GM10847 (cell line): ENCODE measurements around the gene ITGB7.

Source experiments
- POLR2A ChIP-seq: IDR thresholded peaks from 2 replicates; pipeline ENCODE4 v1.6.1; 2011; ENCODE audit not compliant: insufficient read length; ENCODE audit errors: extremely low read depth

ITGB7 gene

GRCh38 chr12:53195516-53196420 is 11.3 kb downstream of the ITGB7 start:
- TF ChIP-seq POLR2A: no peak

GRCh38 chr12:53194973-53195372 is 12.1 kb downstream of the ITGB7 start:
- no peak for TF ChIP-seq POLR2A

- TF ChIP-seq POLR2A: no peak
Observed at GRCh38 chr12:53193985-53194716, 12.9 kb downstream of the ITGB7 start.

GRCh38 chr12:53193040-53193439 is 14.0 kb downstream of the ITGB7 start:
- TF ChIP-seq POLR2A: no peak

- TF ChIP-seq POLR2A: no peak
Observed at GRCh38 chr12:53192531-53193021, 14.5 kb downstream of the ITGB7 start.

- TF ChIP-seq POLR2A: no peak
Observed at GRCh38 chr12:53191885-53192530, 15.0 kb downstream of the ITGB7 start.

GRCh38 chr12:53191096-53191884 is 15.8 kb downstream of the ITGB7 start:
- no peak for TF ChIP-seq POLR2A

- no peak for TF ChIP-seq POLR2A
Observed at GRCh38 chr12:53190108-53190729, 16.8 kb downstream of the ITGB7 start.

- TF ChIP-seq POLR2A: no peak
Observed at GRCh38 chr12:53187145-53187899, 19.7 kb downstream of the ITGB7 start.

GRCh38 chr12:53186745-53187144 is 20.3 kb downstream of the ITGB7 start:
- TF ChIP-seq POLR2A: no peak

- no peak for TF ChIP-seq POLR2A
Observed at GRCh38 chr12:53185582-53186153, 21.4 kb downstream of the ITGB7 start.

GRCh38 chr12:53184828-53185227 is 22.2 kb downstream of the ITGB7 start:
- no peak for TF ChIP-seq POLR2A

GRCh38 chr12:53182903-53183302 is 24.1 kb downstream of the ITGB7 start:
- no peak for TF ChIP-seq POLR2A
